Stimulated activated CD8-positive, alpha-beta memory T cell treated with anti-CD3 and anti-CD28 coated beads, Interleukin-7, amount 100 ng/mL, for 4 hours (primary cell): ENCODE data around the gene ENOX1.

ENCODE experiments used
- DNase-seq, 2 donors: peaks; one replicate each; pipeline ENCODE4 v3.0.0-alpha.2; 2020; ENCODE audit warnings: low read depth in 2 of 2

ENOX1 gene

DNA sequence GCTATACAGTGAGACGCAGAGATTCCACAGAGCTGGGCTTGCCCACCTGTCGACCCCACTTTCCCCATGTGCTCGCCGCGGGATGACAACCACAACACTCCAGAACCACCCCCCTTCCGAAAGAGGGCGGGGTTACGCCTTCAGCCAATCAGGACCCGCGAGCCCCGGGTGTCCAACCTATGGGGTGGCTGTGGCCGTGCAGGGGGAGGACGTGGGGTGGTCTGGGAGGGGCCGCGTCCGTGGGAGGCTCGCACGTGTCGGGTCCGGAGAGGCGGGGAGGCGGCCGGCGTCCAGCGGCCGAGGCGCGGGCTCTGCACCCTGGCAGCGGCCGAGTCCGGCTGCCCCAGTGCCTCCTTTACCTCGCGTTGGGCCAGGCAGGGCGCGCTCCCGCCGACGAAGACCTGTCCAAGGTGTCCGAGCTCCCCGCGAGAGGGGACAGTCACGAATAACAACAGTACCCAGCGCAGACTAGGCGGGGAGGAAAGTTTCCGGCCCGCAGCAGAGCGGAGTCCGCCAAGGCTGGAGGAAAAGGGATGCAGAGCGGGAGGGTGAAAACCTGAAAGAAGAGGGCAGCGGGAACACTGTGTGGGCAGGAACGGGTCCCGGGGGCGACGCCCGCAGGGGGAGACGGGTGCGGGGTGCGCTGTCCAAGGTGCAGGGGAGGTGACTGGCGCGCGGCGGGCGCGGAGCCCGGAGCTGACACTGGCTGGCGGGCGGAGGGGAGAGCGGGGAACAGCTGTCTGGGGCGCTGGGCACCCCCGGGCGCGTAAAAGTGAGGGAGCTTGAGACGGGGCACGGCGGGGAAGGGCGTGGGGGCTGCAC, 911 bp downstream of the ENOX1 start:
- DNase-seq, result no peak

GRCh38 chr13:43785261-43785649, 1.5 kb downstream of the ENOX1 start:
- DNase-seq, result no peak

GRCh38 chr13:43784496-43784895, 2.3 kb downstream of the ENOX1 start:
- DNase-seq, result no peak

DNA sequence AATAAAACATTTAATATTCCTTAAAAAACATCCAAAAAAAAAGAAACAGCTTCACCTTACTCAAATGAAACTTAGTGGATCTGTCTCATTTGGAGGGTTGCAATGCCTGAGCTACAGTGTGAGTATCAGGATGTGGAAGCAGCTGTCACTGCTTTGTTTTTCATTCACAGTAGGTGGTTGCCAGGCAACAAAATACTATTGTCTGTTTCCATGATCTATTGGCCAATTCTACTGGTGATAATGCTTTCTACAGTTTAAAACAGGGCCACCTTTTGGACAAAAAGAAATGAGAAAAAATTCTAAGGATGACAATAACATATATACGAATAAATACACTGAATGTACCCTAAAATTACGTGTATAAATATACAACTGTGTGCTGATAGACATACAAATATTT, 3.0 kb downstream of the ENOX1 start:
- DNase-seq, result no peak

- DNase-seq, result no peak
Measured at GRCh38 chr13:43782686-43783085, 4.1 kb downstream of the ENOX1 start.

DNA sequence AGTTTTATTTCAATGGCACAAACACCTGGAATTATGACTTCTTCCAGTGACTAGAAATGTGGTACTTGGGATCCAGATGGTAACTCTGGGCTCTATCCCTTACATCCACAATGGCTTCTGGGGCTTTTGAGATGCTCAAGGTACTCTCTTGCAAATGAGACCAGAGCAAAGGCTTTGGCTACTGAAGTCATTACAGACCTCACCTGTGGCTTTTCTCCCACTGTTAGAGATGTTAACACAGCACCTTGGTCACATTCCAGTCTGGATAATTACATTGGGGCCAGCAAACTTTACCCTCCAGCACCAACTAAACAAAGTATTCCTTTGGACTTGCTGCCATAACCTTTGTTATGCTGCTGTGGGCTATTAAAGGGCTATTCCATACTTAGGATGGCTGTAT, 6.1 kb downstream of the ENOX1 start:
- DNase-seq, result no peak

DNA sequence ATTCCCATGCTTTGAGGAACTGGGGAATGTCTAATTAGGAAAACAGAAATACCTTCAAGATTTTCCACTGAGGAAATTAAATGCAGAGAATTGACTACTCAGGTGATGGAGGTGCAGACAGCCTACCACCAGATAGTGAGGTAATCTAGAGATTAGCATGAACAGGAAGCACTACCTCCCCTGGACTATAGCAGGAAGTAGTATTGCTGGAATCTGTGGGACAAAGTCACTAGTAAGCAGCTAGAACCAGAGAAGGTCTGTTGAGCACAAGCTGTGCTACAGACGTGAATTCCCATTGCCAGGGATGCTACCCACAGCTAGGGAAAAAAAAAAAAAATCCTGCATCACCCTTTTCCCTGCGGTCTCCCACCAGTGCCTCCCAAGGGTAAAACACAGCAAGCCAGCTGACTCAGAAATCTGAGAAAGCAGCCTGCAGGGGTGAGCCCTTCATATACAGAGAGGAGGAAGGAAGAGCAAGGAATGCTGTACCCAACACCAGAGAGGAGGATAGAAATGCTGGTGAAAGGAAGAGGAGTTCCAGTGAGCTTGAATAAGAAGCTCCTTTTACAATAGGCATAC, 10.2 kb downstream of the ENOX1 start:
- DNase-seq, result no peak

DNA sequence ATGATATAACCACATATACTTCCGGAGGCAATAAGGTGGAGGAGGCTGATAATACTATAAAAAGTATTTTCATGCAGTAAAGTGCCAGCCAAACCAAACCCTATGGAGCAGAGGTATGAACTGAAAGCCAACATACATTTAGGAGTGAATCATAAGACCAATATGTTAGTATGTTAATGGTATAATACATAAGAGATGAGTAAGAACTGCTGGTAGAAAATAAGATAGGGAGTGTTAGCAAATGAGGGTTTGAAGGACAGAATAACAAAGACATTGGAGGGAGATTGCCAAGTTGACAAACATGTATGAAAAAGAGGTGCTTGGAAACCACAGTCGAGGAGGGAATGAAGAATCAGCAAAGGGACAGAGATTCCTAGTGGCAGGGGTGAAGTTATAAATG, 10.8 kb downstream of the ENOX1 start:
- no peak for DNase-seq

DNA sequence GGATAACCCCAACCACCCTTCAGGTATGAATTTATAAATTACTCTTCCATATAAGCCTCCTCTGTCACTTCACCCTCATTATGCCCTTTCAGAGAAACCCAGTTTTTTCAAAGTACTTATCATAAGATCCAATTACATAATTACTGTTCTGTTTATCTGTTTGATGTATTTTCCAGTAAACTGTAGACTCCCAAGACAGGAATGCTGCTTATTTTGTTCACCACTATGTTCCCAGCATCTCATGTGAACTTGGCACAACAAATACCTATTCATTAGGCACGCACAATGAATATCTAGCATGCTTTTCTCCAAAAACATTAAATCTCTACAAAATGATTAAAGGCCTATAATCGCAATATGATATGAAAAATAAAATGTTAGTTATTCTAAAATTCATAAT, 13.2 kb downstream of the ENOX1 start:
- DNase-seq, result no peak

DNA sequence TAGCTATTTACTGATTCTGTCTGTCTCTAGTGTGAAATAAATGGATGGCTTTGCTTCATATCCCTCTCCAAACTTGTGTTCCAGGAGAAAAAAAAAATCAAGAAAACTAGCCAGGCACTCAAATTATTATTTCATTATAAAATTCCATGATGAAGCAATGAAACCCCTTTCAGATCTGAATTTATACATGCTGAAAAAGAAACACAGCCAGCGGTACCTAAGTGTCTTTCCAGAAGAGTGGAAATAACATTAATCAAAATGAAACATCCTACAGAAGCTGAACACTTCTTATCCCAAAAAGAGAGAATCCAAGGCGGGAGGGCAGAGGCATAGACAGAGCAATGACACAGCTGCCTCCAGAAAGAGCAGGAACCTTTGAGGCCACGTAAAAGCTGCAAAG, 15.9 kb downstream of the ENOX1 start:
- DNase-seq, result no peak

- DNase-seq, result no peak
Measured at GRCh38 chr13:43769529-43769928, 17.2 kb downstream of the ENOX1 start.

- DNase-seq, result no peak
Measured at GRCh38 chr13:43767341-43767931, 19.3 kb downstream of the ENOX1 start.

GRCh38 chr13:43766725-43767124, 20.0 kb downstream of the ENOX1 start:
- DNase-seq, result no peak

- DNase-seq, result no peak
Measured at GRCh38 chr13:43764349-43764748, 22.4 kb downstream of the ENOX1 start.

- DNase-seq, result no peak
Measured at GRCh38 chr13:43763143-43763759, 23.5 kb downstream of the ENOX1 start.

- no peak for DNase-seq
Measured at GRCh38 chr13:43761616-43762315, 25.0 kb downstream of the ENOX1 start.

DNA sequence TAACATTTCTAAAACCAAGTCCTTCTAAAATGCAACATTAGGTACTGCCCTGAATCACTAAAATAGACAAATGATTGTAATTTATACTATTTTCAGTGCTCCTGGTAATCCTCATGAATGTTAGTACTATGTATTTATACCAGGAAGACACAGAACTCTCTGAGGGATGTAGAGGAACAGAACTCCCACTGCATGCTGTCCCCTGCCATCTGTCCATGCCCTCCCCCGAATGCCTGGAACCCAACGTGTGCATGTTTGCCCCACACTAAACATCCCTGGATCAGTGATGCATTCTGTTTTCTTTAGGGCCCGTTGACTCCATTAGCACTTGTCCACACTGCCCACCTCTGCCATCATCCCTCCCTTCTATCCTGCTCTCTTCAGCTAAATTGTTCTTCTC, 26.5 kb downstream of the ENOX1 start:
- no peak for DNase-seq

- no peak for DNase-seq
Measured at GRCh38 chr13:43758834-43759233, 27.9 kb downstream of the ENOX1 start.

DNA sequence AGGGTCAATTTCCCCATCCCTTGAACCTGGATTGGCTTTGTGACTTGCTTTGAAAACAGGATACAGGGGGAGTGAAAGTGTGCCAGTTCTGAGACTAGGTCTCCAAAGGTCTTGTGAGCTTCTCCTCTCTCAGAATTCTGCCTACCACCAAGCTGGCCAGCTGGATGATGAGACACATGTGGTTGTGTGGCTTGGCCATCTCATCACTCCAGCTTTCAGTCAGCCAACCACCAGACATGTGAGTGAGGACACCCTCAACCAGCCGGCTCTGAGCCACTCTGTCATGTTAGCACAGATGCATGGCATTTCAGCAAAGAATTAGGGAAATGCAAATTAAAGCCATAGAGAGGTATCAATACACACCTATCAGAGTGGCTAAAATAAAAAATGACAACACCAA, 29.5 kb downstream of the ENOX1 start:
- no peak for DNase-seq

GRCh38 chr13:43755844-43756243, 30.9 kb downstream of the ENOX1 start:
- no peak for DNase-seq

- DNase-seq, result no peak
Measured at GRCh38 chr13:43751624-43752023, 35.1 kb downstream of the ENOX1 start.

GRCh38 chr13:43749503-43749902, 37.3 kb downstream of the ENOX1 start:
- no peak for DNase-seq
